Measurements from ENCODE around the gene PREB. TPM values are rescaled to one million over a fixed set of nuclear protein-coding genes. Genes with fewer than 3 reads are reported as not detected.

The PREB gene
- total RNA-seq, 1 donor from 2014 or later: 56.3 TPM

GRCh38 chr2:27109083-27109482 is 25.4 kb downstream of the PREB start:
- H3K27me3 Mint-ChIP-seq (ENCODE audit: low read depth): peaks cover 12% of the 10 kb centered on the region
- H3K9me3 Mint-ChIP-seq: no peaks in the 10 kb centered on the region
- no peak overlapping the region for H3K4me3 Mint-ChIP-seq
- DNase-seq (ENCODE audit: low read depth, low spot score): no peak
- no peaks in the 10 kb centered on the region for H3K4me1 Mint-ChIP-seq
- no peak for TF ChIP-seq CTCF (conservative IDR thresholded peaks at IDR 0.05)
- H3K27ac Mint-ChIP-seq (ENCODE audit: unreplicated experiment): no peak overlapping the region
- no peaks in the 10 kb centered on the region for H3K36me3 Mint-ChIP-seq (ENCODE audit: low read depth)

GRCh38 chr2:27108221-27108620 is 26.2 kb downstream of the PREB start:
- H3K4me1 Mint-ChIP-seq: no peaks in the 10 kb centered on the region
- TF ChIP-seq CTCF (conservative IDR thresholded peaks at IDR 0.05): no peak
- H3K9me3 Mint-ChIP-seq: no peaks in the 10 kb centered on the region
- H3K27ac Mint-ChIP-seq (ENCODE audit: unreplicated experiment): no peak overlapping the region
- H3K27me3 Mint-ChIP-seq (ENCODE audit: low read depth): peaks cover 9% of the 10 kb centered on the region
- H3K36me3 Mint-ChIP-seq (ENCODE audit: low read depth): no peaks in the 10 kb centered on the region
- no peak overlapping the region for H3K4me3 Mint-ChIP-seq
- DNase-seq (ENCODE audit: low read depth, low spot score): no peak

- no peaks in the 10 kb centered on the region for H3K36me3 Mint-ChIP-seq (ENCODE audit: low read depth)
- no peak for DNase-seq (ENCODE audit: low read depth, low spot score)
- H3K27me3 Mint-ChIP-seq (ENCODE audit: low read depth): peaks cover 6% of the 10 kb centered on the region
- H3K4me3 Mint-ChIP-seq: no peak overlapping the region
- TF ChIP-seq CTCF (conservative IDR thresholded peaks at IDR 0.05): no peak
- H3K9me3 Mint-ChIP-seq: no peaks in the 10 kb centered on the region
- no peaks in the 10 kb centered on the region for H3K4me1 Mint-ChIP-seq
- no peak overlapping the region for H3K27ac Mint-ChIP-seq (ENCODE audit: unreplicated experiment)
These were observed 28.5 kb downstream of the PREB start for GRCh38 chr2:27105981-27106380.

GRCh38 chr2:27102329-27102728 is 32.1 kb downstream of the PREB start:
- H3K27me3 Mint-ChIP-seq (ENCODE audit: low read depth): peaks cover 6% of the 10 kb centered on the region
- no peak for DNase-seq (ENCODE audit: low read depth, low spot score)
- no peaks in the 10 kb centered on the region for H3K4me1 Mint-ChIP-seq
- no peak overlapping the region for H3K4me3 Mint-ChIP-seq
- no peak overlapping the region for H3K27ac Mint-ChIP-seq (ENCODE audit: unreplicated experiment)
- no peaks in the 10 kb centered on the region for H3K9me3 Mint-ChIP-seq
- no peak for TF ChIP-seq CTCF (conservative IDR thresholded peaks at IDR 0.05)
- H3K36me3 Mint-ChIP-seq (ENCODE audit: low read depth): no peaks in the 10 kb centered on the region

- Mint-ChIP-seq H3K4me1 (peaks cover 11% of the 10 kb centered on the region), H3K27me3 (ENCODE audit: low read depth) (no peaks in the 10 kb centered on the region), H3K9me3 (no peaks in the 10 kb centered on the region), H3K4me3 (no peak overlapping the region), H3K36me3 (ENCODE audit: low read depth) (no peaks in the 10 kb centered on the region), H3K27ac (ENCODE audit: unreplicated experiment) (no peak overlapping the region)
- TF ChIP-seq CTCF (conservative IDR thresholded peaks at IDR 0.05): no peak
- no peak for DNase-seq (ENCODE audit: low read depth, low spot score)
These were observed 34.4 kb downstream of the PREB start for GRCh38 chr2:27100036-27100435.

Data from neural crest cell (in vitro differentiated cells).